Retina (tissue), 1 donor: Measurements from ENCODE around the gene TNFRSF12A.

Source experiments
- DNase-seq: peaks from one replicate; pipeline ENCODE4 v3.0.0-alpha.2; 2016

TNFRSF12A gene

GRCh38 chr16:3012828-3013420 is 7.2 kb upstream of the TNFRSF12A start, which contains the start of gene CLDN9:
Gene CLDN9 (plus strand): TSS chr16:3012923. CDS start chr16:3013363, 440 bp downstream.
- DNase-seq = no peak

- DNase-seq = no peak
Observed at GRCh38 chr16:3013491-3013951, 6.6 kb upstream of the TNFRSF12A start.

- DNase-seq = no peak
Observed at GRCh38 chr16:3013998-3014690, 6.0 kb upstream of the TNFRSF12A start.

- no peak for DNase-seq
Observed at GRCh38 chr16:3014971-3015370, 5.2 kb upstream of the TNFRSF12A start.

- no peak for DNase-seq
Observed at GRCh38 chr16:3015865-3016521, 4.2 kb upstream of the TNFRSF12A start.

- DNase-seq = no peak
Observed at GRCh38 chr16:3017344-3017743, 2.8 kb upstream of the TNFRSF12A start.

GRCh38 chr16:3017794-3018506 is 2.2 kb upstream of the TNFRSF12A start, which contains the start of gene CLDN6:
Gene CLDN6 (minus strand): TSS chr16:3018183. CDS start chr16:3016021, 2,162 bp downstream.
- peak; percentile 61 for DNase-seq

GRCh38 chr16:3019594-3020246 is 448 bp upstream of the TNFRSF12A start:
- DNase-seq = no peak

GRCh38 chr16:3020604-3021448 is 658 bp downstream of the TNFRSF12A start:
- no peak for DNase-seq

- DNase-seq = peak; percentile 77
Observed at GRCh38 chr16:3021449-3022207, 1.5 kb downstream of the TNFRSF12A start.

GRCh38 chr16:3022208-3022683 is 2.1 kb downstream of the TNFRSF12A start:
- DNase-seq = no peak

- no peak for DNase-seq
Observed at GRCh38 chr16:3022684-3023414, 2.7 kb downstream of the TNFRSF12A start.

GRCh38 chr16:3023415-3023668 is 3.2 kb downstream of the TNFRSF12A start:
- no peak for DNase-seq

- peak; percentile 98 for DNase-seq
Observed at GRCh38 chr16:3023669-3024478, 3.7 kb downstream of the TNFRSF12A start, which contains the start of the genes HCFC1R1 and THOC6. Gene HCFC1R1 (minus strand): TSS chr16:3023942. CDS start chr16:3023941, 1 bp downstream. Gene THOC6 (plus strand): TSS chr16:3024035. CDS start chr16:3024327, 292 bp downstream.

- DNase-seq = no peak
Observed at GRCh38 chr16:3025032-3026002, 5.1 kb downstream of the TNFRSF12A start.

- DNase-seq = no peak
Observed at GRCh38 chr16:3026003-3026378, 5.8 kb downstream of the TNFRSF12A start.

GRCh38 chr16:3026609-3027488 is 6.7 kb downstream of the TNFRSF12A start:
- DNase-seq = no peak
